Activated CD4-positive, alpha-beta T cell treated with anti-CD3 and anti-CD28 coated beads for 36 hours (primary cell): Measurements from ENCODE around the gene DIO1. TPM values are rescaled to one million over a fixed set of nuclear protein-coding genes. Genes with fewer than 3 reads are reported as not detected.

Source experiments
- ATAC-seq: fragments of 200-7000 bp; cut with Tn5 transposase; one replicate; pipeline ENCODE4 v1.10.0; 2021; ENCODE audit warnings: mild to moderate bottlenecking, moderate library complexity
- CTCF ChIA-PET: fragments of 350-600 bp; sonication (Branson Sonifier 250); formaldehyde crosslinking; loops from one replicate; lab custom pipeline; 2021; ENCODE audit warnings: antibody characterized with exemption; lab: Charles Lee
- POLR2A ChIA-PET: fragments of 350-600 bp; sonication (Branson Sonifier 250); formaldehyde crosslinking; loops from one replicate; lab custom pipeline; 2021; ENCODE audit warnings: antibody characterized with exemption, inconsistent platforms; lab: Charles Lee
- DNase-seq: peaks from one replicate; pipeline ENCODE4 v3.0.0-alpha.2; 2020
- H3K27ac Mint-ChIP-seq: one replicate; pipeline ENCODE4 v1.8.0; 2021; ENCODE audit warnings: mixed read lengths
- H3K27me3 Mint-ChIP-seq: one replicate; pipeline ENCODE4 v1.8.0; 2021; ENCODE audit warnings: mixed read lengths
- H3K36me3 Mint-ChIP-seq: one replicate; pipeline ENCODE4 v1.8.0; 2021; ENCODE audit warnings: low read depth, mixed read lengths
- H3K4me1 Mint-ChIP-seq: one replicate; pipeline ENCODE4 v1.8.0; 2021; ENCODE audit warnings: mixed read lengths
- H3K4me3 Mint-ChIP-seq: one replicate; pipeline ENCODE4 v1.8.0; 2021; ENCODE audit warnings: mild to moderate bottlenecking, moderate library complexity, mixed read lengths
- H3K9me3 Mint-ChIP-seq: one replicate; pipeline ENCODE4 v1.8.0; 2021; ENCODE audit warnings: low read depth, mixed read lengths
- intact Hi-C, 2 experiments: fragments of 100-400 bp; cut with DNase I in 1 of 2; cut with micrococcal nuclease in 1 of 2; formaldehyde crosslinking; loops; one replicate each; pipeline versions ENCODE4 v1.14.2 to v1.15.1; 2022 to 2024; cut with DNase I, micrococcal nuclease
- total RNA-seq, 2 experiments: library from RNA; stranded (reverse); gene quantifications; one replicate each; pipeline ENCODE4 v1.2.3, GENCODE V29; 2021

DIO1 gene
- total RNA-seq, 2 experiments from 2014 or later = not detected

DNA sequence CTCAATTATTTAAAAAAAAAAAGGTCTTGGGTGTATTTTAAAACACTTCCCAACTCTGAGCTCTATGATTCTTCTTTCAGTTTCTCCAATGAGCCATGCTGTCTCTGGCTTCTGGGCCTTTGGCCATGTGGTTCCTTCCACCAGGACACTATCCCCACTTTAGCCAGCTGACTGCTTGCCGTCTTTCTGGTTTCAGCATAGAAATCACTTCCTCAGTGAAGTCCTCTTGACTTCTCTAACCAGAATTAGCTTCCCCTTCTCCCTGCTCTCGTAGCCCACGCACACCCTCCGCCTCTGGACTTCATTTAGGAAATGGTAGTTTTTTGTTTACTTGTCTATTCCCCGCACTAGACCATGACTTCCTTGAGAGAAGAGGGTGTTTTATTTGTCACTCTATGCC lies 1.1 kb upstream of the DIO1 start:
- peaks cover 6% of the 10 kb centered on the region for H3K27me3 Mint-ChIP-seq
- intact Hi-C loops = no loop called here
- no peak overlapping the region for H3K4me3 Mint-ChIP-seq
- POLR2A ChIA-PET = no interaction called here
- CTCF ChIA-PET = interaction anchor here (1.0 to 2.6 kb wide), 2 partner anchors 15 to 32 kb away, joined by 4 to 8 read pairs; no protein-coding TSS in a partner anchor
- ATAC-seq (no peak), DNase-seq (no peak)
- peaks cover 3% of the 10 kb centered on the region for H3K36me3 Mint-ChIP-seq
- H3K9me3 Mint-ChIP-seq = no peaks in the 10 kb centered on the region
- H3K4me1 Mint-ChIP-seq = peaks cover 28% of the 10 kb centered on the region
- H3K27ac Mint-ChIP-seq = no peak overlapping the region

DNA sequence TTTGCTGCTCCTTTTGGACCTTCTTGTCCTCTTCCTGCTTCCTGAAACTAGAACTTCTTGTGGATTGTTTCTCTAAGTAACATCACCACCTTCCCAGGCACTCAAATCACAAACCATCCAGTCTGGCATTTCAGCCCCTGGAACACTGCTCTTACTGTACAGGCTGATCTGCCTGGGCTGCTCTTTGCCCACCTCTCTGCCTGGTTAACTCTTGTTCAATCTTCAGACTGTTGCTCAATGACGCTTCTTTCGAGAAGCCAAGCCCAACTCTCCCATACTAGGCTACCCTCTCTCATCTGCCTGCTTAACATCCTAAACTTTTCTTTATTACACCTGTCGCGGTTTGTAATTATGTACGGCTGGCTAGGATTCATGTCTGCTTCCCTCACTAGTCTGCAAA lies 657 bp downstream of the DIO1 start:
- Mint-ChIP-seq H3K27ac (no peak overlapping the region), H3K36me3 (no peaks in the 10 kb centered on the region), H3K9me3 (no peaks in the 10 kb centered on the region), H3K27me3 (peaks cover 6% of the 10 kb centered on the region), H3K4me3 (no peak overlapping the region), H3K4me1 (peaks cover 18% of the 10 kb centered on the region)
- ATAC-seq (no peak), DNase-seq (no peak)
- intact Hi-C loops = no loop called here
- ChIA-PET CTCF (no interaction called here), POLR2A (interaction anchor here (0.6 kb wide), 1 partner anchor 133 kb away, joined by 3 read pairs; no protein-coding TSS in a partner anchor)

DNA sequence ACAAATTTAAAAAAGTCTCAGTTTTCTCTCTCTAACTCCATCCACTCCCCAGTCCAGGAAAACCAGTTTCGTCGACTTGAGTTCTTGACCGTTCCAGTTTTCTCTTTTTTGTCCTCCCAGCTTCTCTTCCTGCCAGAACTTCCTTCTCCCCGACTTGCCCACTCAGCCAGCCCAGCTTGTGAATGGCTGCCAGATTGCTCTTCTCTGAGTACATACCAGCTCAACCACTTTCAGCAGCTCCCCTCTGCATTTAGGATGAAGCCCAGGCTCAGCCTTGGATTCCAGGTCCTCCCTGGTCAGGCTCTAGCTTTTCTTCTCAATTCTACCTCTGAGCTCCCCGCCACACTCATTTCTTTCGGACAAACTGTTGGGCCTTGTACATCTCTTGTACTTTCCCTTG lies 1.4 kb downstream of the DIO1 start:
- ChIA-PET POLR2A (interaction anchor here (0.6 kb wide), 1 partner anchor 132 kb away, joined by 3 read pairs; no protein-coding TSS in a partner anchor), CTCF (no interaction called here)
- peaks cover 15% of the 10 kb centered on the region for H3K4me1 Mint-ChIP-seq
- H3K27ac Mint-ChIP-seq = no peak overlapping the region
- no peaks in the 10 kb centered on the region for H3K9me3 Mint-ChIP-seq
- no peaks in the 10 kb centered on the region for H3K36me3 Mint-ChIP-seq
- H3K4me3 Mint-ChIP-seq = no peak overlapping the region
- ATAC-seq (no peak), DNase-seq (no peak)
- intact Hi-C loops = no loop called here
- H3K27me3 Mint-ChIP-seq = peaks cover 6% of the 10 kb centered on the region

DNA sequence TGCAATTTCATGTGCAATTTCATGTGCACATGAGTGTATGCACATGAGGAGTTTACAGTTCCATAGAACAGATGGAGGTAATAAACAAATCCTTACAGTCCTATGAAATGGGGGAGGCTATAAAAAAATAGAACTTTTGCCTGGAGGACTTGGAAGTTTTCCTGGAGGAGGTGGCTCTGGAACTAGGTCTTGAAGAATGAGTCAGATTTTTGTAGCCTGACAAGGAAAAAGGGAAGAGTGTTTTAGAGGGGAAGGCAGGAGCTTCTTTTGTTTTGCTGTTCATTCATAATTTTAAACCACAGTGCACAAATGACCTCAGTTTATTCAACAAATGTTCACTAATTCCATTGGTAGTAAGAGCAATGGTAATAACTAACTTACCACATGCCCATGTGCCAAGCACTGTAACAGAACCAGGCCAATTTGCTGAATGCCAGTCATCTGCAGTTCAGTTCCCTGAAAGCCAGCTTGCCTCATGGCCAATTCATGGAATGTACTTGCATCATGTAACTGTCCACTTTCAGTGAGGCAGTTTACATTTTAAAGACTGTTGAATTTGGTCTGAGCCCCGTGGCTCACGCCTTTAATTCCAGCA lies 2.7 kb downstream of the DIO1 start:
- no peak for ATAC-seq
- Mint-ChIP-seq H3K36me3 (no peaks in the 10 kb centered on the region), H3K4me1 (peaks cover 7% of the 10 kb centered on the region), H3K4me3 (no peak overlapping the region), H3K27ac (no peak overlapping the region), H3K27me3 (peaks cover 6% of the 10 kb centered on the region), H3K9me3 (no peaks in the 10 kb centered on the region)
- DNase-seq = no peak
- CTCF ChIA-PET = no interaction called here
- intact Hi-C loops = no loop called here
- POLR2A ChIA-PET = no interaction called here

DNA sequence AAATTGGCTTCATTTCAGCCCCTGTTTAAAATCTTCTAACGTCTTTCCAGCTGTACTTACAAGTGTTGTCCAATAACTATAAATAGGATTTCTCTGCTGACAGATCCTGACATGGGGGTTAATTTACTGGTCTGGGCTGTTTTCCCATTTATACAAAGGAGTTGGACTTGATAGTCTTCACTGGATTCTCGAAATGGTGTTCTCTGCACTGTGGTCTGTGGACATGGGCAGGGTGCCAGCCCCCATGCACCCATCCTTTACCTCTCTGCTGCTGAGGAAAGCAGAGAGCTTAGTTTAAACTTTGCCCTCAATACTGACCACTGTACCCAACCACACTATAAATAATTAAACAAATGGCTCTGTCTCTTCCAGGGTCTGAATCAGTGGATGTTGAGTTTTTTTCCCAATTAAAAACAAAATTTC lies 5.2 kb downstream of the DIO1 start:
- ChIA-PET CTCF (interaction anchor here (0.5 to 1.3 kb wide), 3 partner anchors 14 to 54 kb away, joined by 3 to 5 read pairs (median 3); no protein-coding TSS in a partner anchor), POLR2A (no interaction called here)
- intact Hi-C loops = no loop called here
- Mint-ChIP-seq H3K4me3 (no peak overlapping the region), H3K4me1 (peaks cover 4% of the 10 kb centered on the region), H3K27me3 (peaks cover 6% of the 10 kb centered on the region), H3K36me3 (no peaks in the 10 kb centered on the region), H3K27ac (no peak overlapping the region), H3K9me3 (no peaks in the 10 kb centered on the region)
- no peak for DNase-seq
- no peak for ATAC-seq

DNA sequence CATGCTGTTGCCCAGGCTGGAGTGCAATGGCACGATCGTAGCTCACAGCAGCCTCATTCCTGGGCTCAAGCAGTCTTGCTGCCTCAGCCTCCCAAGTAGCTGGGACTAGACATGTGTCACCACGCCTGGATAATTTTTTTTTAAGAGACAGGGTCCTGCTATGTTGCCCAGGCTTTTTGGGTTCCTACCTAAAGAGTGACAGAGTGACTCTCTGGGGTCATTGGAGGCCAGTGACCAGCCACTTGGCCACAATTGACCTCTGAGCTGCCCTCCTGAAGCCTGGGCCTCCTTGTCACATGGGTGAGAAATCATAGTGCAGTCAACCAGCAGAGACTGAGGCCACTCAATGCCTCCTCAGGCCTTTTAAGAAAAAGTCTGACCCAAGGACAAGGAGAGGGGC lies 5.7 kb downstream of the DIO1 start:
- ChIA-PET CTCF (interaction anchor here (0.5 to 1.3 kb wide), 2 partner anchors 13 to 54 kb away, joined by 3 to 5 read pairs; no protein-coding TSS in a partner anchor), POLR2A (no interaction called here)
- no peaks in the 10 kb centered on the region for H3K9me3 Mint-ChIP-seq

DNA sequence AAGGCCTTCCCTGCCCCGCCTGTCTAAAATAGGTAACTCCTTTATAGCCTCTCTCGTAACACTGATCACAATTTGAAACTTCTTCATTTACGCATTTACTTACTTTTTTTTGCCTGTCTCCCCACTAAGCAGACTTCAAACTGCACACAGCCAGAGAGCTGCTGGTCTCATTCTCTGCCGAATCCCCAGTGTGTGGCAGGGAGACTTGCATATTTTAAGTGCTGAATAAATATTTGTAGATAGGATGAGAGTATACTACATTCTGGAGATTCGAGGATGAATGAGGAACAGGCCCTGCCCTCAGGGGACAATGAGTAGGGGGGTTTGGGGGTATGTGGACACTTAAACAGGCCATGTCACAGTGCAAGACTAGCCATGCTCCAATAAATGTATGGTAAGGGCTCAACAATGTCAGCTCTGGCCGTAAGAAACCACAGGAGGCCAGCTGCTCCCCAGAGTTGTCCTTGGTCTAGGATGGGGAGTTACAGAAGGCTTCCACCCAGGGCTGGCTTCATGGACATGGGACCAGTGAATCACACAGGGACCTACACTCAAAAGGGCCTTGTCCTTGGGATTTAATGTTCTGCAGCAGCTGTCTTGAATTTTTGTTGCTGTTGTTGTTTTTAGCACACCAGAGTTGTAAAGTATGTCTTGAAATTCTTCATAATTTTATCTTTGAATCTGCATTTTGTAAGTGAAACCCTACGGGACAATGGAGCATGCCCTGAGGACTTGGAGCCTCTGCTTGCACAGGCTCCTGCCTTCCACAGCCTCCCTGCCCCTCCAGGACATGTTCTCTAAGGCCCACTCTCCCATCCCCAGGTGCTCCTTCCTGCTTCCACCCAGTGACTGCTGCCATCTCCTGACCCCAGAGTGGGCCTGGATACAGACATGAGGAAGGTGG lies 8.5 kb downstream of the DIO1 start:
- Mint-ChIP-seq H3K27me3 (no peaks in the 10 kb centered on the region), H3K4me1 (peaks cover 4% of the 10 kb centered on the region), H3K36me3 (no peaks in the 10 kb centered on the region), H3K27ac (no peak overlapping the region), H3K9me3 (no peaks in the 10 kb centered on the region), H3K4me3 (no peak overlapping the region)
- ATAC-seq (no peak), DNase-seq (no peak)
- intact Hi-C loops = no loop called here
- CTCF ChIA-PET = interaction anchor here (0.6 to 2.0 kb wide), 2 partner anchors 13 to 46 kb away, joined by 3 to 5 read pairs; no protein-coding TSS in a partner anchor
- POLR2A ChIA-PET = no interaction called here

More for the DNA sequence above, 5.7 kb downstream of the DIO1 start:
- H3K4me3 Mint-ChIP-seq = no peak overlapping the region
- intact Hi-C loops = no loop called here
- no peak for ATAC-seq
- no peak overlapping the region for H3K27ac Mint-ChIP-seq
- no peaks in the 10 kb centered on the region for H3K36me3 Mint-ChIP-seq
- peaks cover 4% of the 10 kb centered on the region for H3K4me1 Mint-ChIP-seq
- H3K27me3 Mint-ChIP-seq = peaks cover 6% of the 10 kb centered on the region
- DNase-seq = no peak

DNA sequence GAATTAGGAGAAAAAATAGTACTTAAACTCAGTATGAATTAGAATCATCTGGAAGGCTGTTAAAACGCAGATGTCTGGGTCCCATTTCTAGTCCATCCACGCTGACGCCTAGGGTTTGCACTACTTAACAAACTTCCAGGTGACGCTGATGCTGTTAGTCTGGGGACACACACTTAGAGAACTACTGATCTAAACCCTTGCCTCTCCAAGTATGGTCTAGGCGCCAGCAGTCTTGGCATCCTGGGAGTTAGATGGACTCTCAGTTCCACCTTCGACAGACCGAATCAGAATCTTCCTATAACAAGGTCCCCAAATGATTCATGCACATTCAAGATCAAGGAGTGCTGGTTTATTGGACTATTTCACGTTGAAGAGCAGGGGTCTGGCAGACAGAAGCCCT lies 11.5 kb downstream of the DIO1 start:
- CTCF ChIA-PET = interaction anchor here (1.1 kb wide), 1 partner anchor 25 kb away, joined by 4 read pairs; no protein-coding TSS in a partner anchor

DNA sequence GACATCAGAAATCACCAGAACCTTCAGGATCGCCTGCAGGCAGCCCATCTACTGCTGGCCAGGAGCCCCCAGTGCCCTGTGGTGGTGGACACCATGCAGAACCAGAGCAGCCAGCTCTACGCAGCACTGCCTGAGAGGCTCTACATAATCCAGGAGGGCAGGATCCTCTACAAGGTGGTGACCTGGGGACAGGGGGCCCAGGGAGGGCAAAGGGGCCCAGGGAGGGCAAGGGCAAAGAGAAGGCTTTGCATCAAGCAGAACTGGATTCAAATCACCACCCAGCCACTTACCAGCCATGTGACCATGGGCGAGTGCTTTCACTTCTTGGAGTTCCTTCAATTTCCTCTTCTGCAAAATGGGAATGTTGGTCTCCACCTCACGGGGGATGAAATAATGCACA lies 12.1 kb downstream of the DIO1 start:
- ATAC-seq = no peak
- Mint-ChIP-seq H3K4me3 (no peak overlapping the region), H3K27me3 (no peaks in the 10 kb centered on the region), H3K27ac (no peak overlapping the region), H3K4me1 (peaks cover 4% of the 10 kb centered on the region), H3K36me3 (no peaks in the 10 kb centered on the region), H3K9me3 (no peaks in the 10 kb centered on the region)
- ChIA-PET CTCF (no interaction called here), POLR2A (no interaction called here)
- no peak for DNase-seq
- intact Hi-C loops = no loop called here

More for the DNA sequence above, 11.5 kb downstream of the DIO1 start:
- H3K4me1 Mint-ChIP-seq = peaks cover 4% of the 10 kb centered on the region
- no peaks in the 10 kb centered on the region for H3K36me3 Mint-ChIP-seq
- H3K4me3 Mint-ChIP-seq = no peak overlapping the region
- no peaks in the 10 kb centered on the region for H3K27me3 Mint-ChIP-seq
- H3K9me3 Mint-ChIP-seq = no peaks in the 10 kb centered on the region
- DNase-seq (no peak), ATAC-seq (no peak)
- no peak overlapping the region for H3K27ac Mint-ChIP-seq
- intact Hi-C loops = no loop called here
- POLR2A ChIA-PET = no interaction called here

DNA sequence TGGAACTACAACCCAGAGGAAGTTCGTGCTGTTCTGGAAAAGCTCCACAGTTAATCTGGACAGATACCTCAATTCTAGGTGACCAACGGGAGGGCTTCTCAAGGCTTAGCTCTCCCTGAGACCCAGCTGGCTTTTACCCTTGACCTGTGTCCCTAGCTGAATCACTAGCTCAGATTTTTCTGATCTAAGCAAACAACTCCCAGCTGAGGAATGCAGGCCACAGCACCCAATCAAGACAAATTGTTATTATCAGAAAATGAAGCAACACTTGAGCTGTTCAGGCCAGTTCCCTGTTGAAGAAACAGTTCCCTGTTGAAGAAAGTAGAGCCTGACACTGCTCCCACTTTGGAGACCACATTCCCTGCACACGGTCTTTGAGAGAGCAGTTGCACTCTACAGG lies 16.0 kb downstream of the DIO1 start:
- no peaks in the 10 kb centered on the region for H3K36me3 Mint-ChIP-seq
- H3K4me1 Mint-ChIP-seq = no peaks in the 10 kb centered on the region
- ChIA-PET POLR2A (no interaction called here), CTCF (interaction anchor here (1.6 kb wide), 1 partner anchor 49 kb away, joined by 4 read pairs; no protein-coding TSS in a partner anchor)
- H3K9me3 Mint-ChIP-seq = no peaks in the 10 kb centered on the region
- no peaks in the 10 kb centered on the region for H3K27me3 Mint-ChIP-seq
- no peak overlapping the region for H3K4me3 Mint-ChIP-seq
- intact Hi-C loops = no loop called here
- no peak for DNase-seq
- H3K27ac Mint-ChIP-seq = no peak overlapping the region
- no peak for ATAC-seq

DNA sequence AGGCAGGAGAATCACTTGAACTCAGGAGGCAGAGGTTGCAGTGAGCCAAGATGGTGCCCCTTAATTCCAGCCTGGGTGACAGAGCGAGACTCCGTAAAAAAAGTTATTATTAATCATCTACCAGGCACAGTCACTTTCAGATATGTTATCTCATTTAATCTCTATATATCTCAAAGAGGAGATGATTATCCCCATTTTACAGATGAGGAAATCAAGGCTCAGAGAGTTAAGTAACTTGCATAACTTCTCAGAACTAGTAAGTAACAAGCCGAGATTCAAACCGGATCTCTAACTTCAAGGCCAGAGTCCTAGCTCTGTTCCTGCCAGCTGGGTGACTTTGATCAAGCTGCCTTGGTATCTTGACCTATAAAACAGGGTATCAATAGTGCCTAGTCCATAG lies 17.5 kb downstream of the DIO1 start:
- intact Hi-C loops = no loop called here
- Mint-ChIP-seq H3K27ac (no peak overlapping the region), H3K4me1 (peaks cover 4% of the 10 kb centered on the region), H3K36me3 (peaks cover 6% of the 10 kb centered on the region), H3K27me3 (no peaks in the 10 kb centered on the region), H3K4me3 (no peak overlapping the region), H3K9me3 (no peaks in the 10 kb centered on the region)
- no peak for ATAC-seq
- ChIA-PET POLR2A (no interaction called here), CTCF (interaction anchor here (2.1 kb wide), 1 partner anchor 48 kb away, joined by 9 read pairs; no protein-coding TSS in a partner anchor)
- DNase-seq = no peak
